Measurements from ENCODE around the gene CTSE.
"Not testable (repeated sequence)": the region's sequence is repeated elsewhere in the genome, so short reads cannot be mapped to it uniquely, and the experiment has no call there.

The CTSE gene

GRCh38 chr1:206023695-206024094 lies at the start of gene CTSE:
CTSE (minus strand) TSS chr1:206023895; CDS start chr1:206023791, 104 bp downstream.
- no peak for DNase-seq

GRCh38 chr1:206070627-206071304 lies 47.1 kb upstream of the CTSE start:
- DNase-seq = no peak

- no peak for DNase-seq
Measured at GRCh38 chr1:206068314-206068713, 44.6 kb upstream of the CTSE start.

- no peak for DNase-seq
Measured at GRCh38 chr1:206067486-206068227, 44.0 kb upstream of the CTSE start.

GRCh38 chr1:206066479-206067171 lies 42.9 kb upstream of the CTSE start:
- no peak for DNase-seq

GRCh38 chr1:206065547-206066145 lies 42.0 kb upstream of the CTSE start:
- DNase-seq = no peak

GRCh38 chr1:206064501-206064900 lies 40.8 kb upstream of the CTSE start:
- DNase-seq = not testable (repeated sequence)

- not testable (repeated sequence) for DNase-seq
Measured at GRCh38 chr1:206064001-206064400, 40.3 kb upstream of the CTSE start.

- DNase-seq = no peak
Measured at GRCh38 chr1:206062464-206062863, 38.8 kb upstream of the CTSE start.

- DNase-seq = no peak
Measured at GRCh38 chr1:206060844-206061243, 37.1 kb upstream of the CTSE start.

- no peak for DNase-seq
Measured at GRCh38 chr1:206059355-206059915, 35.7 kb upstream of the CTSE start.

GRCh38 chr1:206058927-206059292 lies 35.2 kb upstream of the CTSE start:
- no peak for DNase-seq

- DNase-seq = not testable (repeated sequence)
Measured at GRCh38 chr1:206058289-206058926, 34.7 kb upstream of the CTSE start.

- not testable (repeated sequence) for DNase-seq
Measured at GRCh38 chr1:206055639-206056323, 32.1 kb upstream of the CTSE start.

GRCh38 chr1:206055069-206055625 lies 31.5 kb upstream of the CTSE start:
- DNase-seq = not testable (repeated sequence)

- DNase-seq = not testable (repeated sequence)
Measured at GRCh38 chr1:206053616-206054015, 29.9 kb upstream of the CTSE start.

GRCh38 chr1:206052919-206053610 lies 29.4 kb upstream of the CTSE start, which contains the start of gene RHEX:
RHEX (plus strand) TSS chr1:206053173; CDS start chr1:206097829, 44,656 bp downstream.
- not testable (repeated sequence) for DNase-seq

GRCh38 chr1:206052231-206052865 lies 28.7 kb upstream of the CTSE start:
- DNase-seq = not testable (repeated sequence)

- DNase-seq = no peak
Measured at GRCh38 chr1:206050655-206051235, 27.1 kb upstream of the CTSE start.

All from eye (tissue), 1 donor.